ENCODE results near the gene IL12B.
"Not testable (repeated sequence)": the region's sequence is repeated elsewhere in the genome, so short reads cannot be mapped to it uniquely, and the experiment has no call there.

IL12B gene

DNA sequence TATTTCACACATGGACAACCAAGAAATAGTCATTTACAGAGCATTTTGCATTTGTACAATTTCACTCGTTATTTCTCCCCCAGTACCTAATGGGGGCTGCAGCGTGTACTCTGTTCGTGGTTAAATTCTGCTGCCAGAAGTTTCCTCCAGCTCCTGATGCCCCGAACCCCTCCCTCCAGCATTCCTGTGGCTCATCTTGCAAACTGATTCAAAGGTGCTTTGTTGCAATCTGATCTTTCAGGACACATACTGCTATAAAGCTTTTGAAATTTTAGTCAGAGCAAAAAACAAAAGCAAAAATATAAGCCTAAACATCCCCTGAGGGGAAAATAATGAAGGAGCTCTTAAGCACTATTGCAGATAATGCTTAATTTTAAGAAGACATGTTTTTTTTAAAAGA is 39.5 kb downstream of the IL12B start:
- no peak for DNase-seq (ENCODE audit: low spot score)

DNA sequence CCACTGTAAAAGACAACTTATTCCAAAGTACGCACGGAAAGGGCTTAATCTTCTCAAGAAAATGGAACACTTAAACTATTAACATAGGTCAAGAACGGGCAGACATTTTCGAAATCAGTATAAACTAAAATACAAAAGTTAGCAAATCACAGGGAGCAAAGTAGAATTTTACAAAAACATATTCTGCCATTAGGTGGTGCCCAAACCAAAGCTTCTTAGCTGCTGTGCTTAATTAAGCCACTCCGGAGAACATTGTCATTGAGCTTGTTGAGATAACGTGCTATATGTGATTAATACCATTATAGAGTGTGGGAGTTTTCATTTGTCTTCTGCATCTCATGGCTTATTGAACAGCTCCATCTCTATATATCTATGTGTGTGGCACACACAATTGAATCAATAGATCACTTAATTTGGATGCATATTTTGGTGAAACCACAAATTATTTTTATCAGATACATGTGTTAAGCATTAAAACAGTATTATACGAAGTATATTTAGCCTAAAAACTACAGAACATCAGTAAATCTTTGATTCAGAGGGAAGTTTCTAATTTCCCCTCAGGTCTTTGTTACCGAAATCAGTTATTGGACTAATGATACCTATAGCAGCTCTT is 43.8 kb downstream of the IL12B start:
- DNase-seq (ENCODE audit: low spot score): peak; percentile 42

DNA sequence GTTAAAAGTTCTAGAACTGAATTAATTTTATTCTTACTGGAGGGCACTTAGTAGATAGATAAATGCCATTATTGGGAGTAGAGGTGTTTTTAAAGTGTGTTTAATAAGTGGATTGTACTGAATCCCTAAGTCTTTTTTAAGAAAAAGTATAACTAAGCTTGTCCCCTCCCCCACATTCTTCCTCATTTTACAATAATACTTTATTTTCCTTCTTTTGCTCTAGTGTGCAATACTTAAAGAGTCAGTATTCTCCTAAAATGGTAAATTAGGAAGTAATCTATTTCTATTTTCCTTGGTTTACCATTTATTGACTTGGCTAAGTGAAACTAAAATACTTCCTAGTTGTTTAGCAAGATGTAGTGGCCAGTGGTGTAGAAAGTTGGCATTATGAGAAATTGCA is 55.6 kb downstream of the IL12B start:
- no peak for DNase-seq (ENCODE audit: low spot score)

DNA sequence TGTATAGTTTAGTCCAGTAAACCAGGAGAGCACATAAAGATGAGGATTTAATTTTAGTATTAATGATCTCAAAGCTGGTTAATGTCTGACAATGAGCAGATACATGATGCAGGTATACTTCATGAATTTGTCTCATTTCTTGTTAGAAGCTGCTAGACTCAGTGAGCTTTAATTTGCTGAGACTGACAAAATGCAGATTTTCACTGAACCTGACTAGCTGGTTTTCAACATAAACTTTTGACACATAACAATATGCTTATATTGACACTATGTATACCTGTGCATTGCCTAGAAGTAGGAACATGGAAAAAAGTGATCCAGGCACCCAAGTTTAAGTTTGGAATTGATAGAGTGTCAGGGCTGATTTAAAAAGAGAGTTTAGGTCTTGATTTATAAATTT is 56.4 kb downstream of the IL12B start:
- DNase-seq (ENCODE audit: low spot score): no peak

DNA sequence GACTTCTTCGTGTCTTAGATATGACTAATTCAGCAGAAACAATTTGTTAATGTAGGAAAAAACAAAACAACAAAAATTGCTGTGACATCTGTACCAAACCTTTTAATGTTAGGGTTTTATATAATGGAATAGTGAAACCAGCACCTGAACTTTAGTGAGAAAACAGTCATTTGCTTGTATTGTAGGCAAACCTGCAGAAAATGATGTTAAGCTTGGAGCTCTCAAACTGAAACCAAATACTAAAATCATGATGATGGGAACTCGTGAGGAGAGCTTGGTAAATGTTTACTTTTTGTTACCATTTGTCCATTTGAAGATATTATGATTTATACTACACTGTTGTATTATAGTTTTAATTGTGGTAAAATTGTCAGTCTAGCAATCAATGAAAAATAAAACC is 60.6 kb downstream of the IL12B start:
- no peak for DNase-seq (ENCODE audit: low spot score)

DNA sequence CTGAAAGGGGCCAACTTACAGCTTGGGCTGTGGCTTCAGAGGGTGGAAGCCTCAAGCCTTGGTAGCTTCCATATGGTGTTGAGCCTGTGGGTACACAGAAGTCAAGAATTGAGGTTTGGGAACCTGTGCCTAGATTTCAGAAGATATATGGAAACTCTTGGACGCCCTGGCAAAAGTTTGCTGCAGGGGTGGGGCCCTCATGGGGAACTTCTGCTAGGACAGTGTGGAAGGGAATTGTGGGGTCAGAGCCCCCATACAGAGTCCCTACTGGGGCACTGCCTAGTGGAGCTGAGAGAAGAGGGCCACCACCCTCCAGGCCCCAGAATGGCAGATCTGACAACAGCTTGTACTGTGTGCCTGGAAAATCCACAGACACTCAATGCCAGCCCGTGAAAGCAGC is 63.5 kb downstream of the IL12B start:
- DNase-seq (ENCODE audit: low spot score): not testable (repeated sequence)

All from AG20443 (cell line).